Measurements from ENCODE around the gene OR13J1. TPM values are rescaled to one million over a fixed set of nuclear protein-coding genes. Genes with fewer than 3 reads are reported as not detected.

The OR13J1 gene
- total RNA-seq, 4 donors from 2014 or later = 0.64 TPM; not detected in 3

DNA sequence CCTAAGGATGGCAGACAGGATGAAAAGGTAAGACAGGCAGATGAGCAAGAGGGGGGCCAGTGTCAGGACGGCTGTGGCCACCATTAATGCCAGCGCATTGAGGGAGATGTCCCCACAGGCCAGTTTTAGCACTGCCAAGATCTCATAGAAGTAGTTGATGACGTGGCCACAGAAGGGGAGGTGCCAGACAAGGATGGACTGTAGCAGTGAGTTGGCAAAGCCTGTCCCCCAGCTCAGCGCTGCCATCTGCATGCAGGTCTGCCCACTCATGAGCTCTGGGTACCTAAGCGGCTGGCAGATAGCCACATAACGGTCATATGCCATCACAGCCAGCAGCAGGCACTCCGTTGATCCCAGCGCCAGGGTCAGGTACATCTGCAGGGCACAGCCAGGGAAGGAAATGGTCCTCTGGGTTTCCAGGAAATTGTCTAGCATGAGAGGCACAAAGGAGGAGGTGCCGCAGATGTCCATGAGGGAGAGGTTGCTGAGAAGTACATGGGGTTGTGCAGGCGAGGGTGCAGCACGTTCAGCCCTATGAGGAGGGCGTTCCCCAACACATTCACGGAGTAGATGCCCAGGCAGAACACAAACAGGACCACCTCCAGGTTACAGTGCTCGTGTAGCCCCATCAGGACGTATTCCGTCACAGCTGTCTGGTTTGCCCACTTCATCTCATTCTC lies 10.8 kb downstream of the OR13J1 start:
- WGBS, 2 donors (ENCODE audit: low coverage in 1 of 2) = 59% methylated on average over 16 of the region's 16 CpGs; no CpG with 5 or more reads in 1 of the 2 donors
- Histone ChIP-seq H3K36me3 (no peaks in the 10 kb centered on the region), H3K9me3 (no peaks in the 10 kb centered on the region), H3K27me3 (peaks cover 22% of the 10 kb centered on the region), H3K4me3 (no peak overlapping the region), H3K27ac (no peak overlapping the region), H3K4me1 (no peaks in the 10 kb centered on the region)
- TF ChIP-seq POLR2A (IDR thresholded peaks at IDR 0.05) = no peak
- TF ChIP-seq EP300 (IDR thresholded peaks at IDR 0.05; ENCODE audit: low read depth) = no peak
- TF ChIP-seq, protein P1, sequence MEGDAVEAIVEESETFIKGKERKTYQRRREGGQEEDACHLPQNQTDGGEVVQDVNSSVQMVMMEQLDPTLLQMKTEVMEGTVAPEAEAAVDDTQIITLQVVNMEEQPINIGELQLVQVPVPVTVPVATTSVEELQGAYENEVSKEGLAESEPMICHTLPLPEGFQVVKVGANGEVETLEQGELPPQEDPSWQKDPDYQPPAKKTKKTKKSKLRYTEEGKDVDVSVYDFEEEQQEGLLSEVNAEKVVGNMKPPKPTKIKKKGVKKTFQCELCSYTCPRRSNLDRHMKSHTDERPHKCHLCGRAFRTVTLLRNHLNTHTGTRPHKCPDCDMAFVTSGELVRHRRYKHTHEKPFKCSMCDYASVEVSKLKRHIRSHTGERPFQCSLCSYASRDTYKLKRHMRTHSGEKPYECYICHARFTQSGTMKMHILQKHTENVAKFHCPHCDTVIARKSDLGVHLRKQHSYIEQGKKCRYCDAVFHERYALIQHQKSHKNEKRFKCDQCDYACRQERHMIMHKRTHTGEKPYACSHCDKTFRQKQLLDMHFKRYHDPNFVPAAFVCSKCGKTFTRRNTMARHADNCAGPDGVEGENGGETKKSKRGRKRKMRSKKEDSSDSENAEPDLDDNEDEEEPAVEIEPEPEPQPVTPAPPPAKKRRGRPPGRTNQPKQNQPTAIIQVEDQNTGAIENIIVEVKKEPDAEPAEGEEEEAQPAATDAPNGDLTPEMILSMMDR (IDR thresholded peaks at IDR 0.05) = no peak
- TF ChIP-seq POLR2AphosphoS5 (IDR thresholded peaks at IDR 0.05) = no peak
- in situ Hi-C loops (cut with MboI; ENCODE audit: low pct_ligation_motif_present in 1 of 4, low pct_unique_long_range_greater_than_20kb in 1 of 4, low sequenced_read_pairs in 3 of 4) (no loop called here), intact Hi-C loops (cut with DNase I; ENCODE audit: low total_unique reads) (no loop called here)
- DNase-seq = no peak

DNA sequence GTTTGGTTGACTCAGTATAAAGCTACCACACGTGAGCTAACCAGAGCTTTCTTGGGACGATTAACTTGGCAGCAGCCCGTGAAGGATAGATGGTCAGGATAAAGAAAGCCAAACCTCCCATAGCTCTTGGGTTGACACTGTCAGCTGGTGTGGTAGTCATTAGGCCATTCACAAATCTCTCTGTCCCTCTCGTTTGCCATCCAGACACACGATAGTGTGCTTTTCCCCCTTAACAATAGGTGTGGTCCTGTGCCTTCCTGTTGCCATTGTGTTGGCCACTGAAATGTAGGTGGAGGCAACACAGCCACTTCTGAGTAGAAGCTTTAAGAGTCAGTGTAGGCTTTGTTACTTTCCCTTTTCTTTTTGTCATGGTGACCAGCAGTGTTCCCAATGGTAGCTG lies 11.7 kb downstream of the OR13J1 start:
- intact Hi-C loops (cut with DNase I; ENCODE audit: low total_unique reads) = no loop called here

DNA sequence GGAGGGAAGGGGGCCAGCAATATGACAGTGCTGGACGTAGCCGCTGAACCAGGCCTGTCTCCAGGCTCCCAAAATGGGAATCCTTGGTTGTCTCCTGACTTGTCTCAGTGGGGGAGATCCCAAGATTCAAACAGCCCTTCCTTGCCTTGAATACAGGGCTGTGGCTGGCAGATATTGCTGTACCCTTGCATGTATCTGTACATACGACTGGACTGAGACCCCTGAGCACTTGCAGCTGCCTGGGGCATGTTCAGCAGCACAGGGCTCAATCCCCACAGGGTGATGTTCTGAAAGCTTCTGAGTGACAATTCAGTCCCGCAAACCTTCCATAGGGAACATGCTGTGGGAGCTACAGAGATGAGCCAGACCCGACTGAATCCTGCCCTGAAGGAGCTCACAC lies 13.3 kb downstream of the OR13J1 start:
- Histone ChIP-seq H3K27me3 (peaks cover 11% of the 10 kb centered on the region), H3K36me3 (no peaks in the 10 kb centered on the region), H3K27ac (no peak overlapping the region), H3K4me3 (no peak overlapping the region), H3K4me1 (no peaks in the 10 kb centered on the region), H3K9me3 (no peaks in the 10 kb centered on the region)
- TF ChIP-seq POLR2AphosphoS5 (IDR thresholded peaks at IDR 0.05) (no peak), POLR2A (IDR thresholded peaks at IDR 0.05) (no peak), EP300 (IDR thresholded peaks at IDR 0.05; ENCODE audit: low read depth) (no peak)
- TF ChIP-seq, protein P1 (IDR thresholded peaks at IDR 0.05) = no peak
- in situ Hi-C loops (cut with MboI; ENCODE audit: low pct_ligation_motif_present in 1 of 4, low pct_unique_long_range_greater_than_20kb in 1 of 4, low sequenced_read_pairs in 3 of 4) = no loop called here
- no peak for DNase-seq
- intact Hi-C loops (cut with DNase I; ENCODE audit: low total_unique reads) = no loop called here
- WGBS, 2 donors (ENCODE audit: low coverage in 1 of 2) = 83% methylated on average over 5 of the region's 5 CpGs; no CpG with 5 or more reads in 1 of the 2 donors

More for the DNA sequence above, 11.7 kb downstream of the OR13J1 start:
- in situ Hi-C loops (cut with MboI; ENCODE audit: low pct_ligation_motif_present in 1 of 4, low pct_unique_long_range_greater_than_20kb in 1 of 4, low sequenced_read_pairs in 3 of 4) = no loop called here
- no peaks in the 10 kb centered on the region for H3K4me1 ChIP-seq
- no peak overlapping the region for H3K27ac ChIP-seq
- TF ChIP-seq POLR2AphosphoS5 (IDR thresholded peaks at IDR 0.05) (no peak), EP300 (IDR thresholded peaks at IDR 0.05; ENCODE audit: low read depth) (no peak), POLR2A (IDR thresholded peaks at IDR 0.05) (no peak)
- TF ChIP-seq, protein P1 (IDR thresholded peaks at IDR 0.05) = no peak
- no peak overlapping the region for H3K4me3 ChIP-seq
- no peaks in the 10 kb centered on the region for H3K36me3 ChIP-seq
- WGBS, 2 donors (ENCODE audit: low coverage in 1 of 2) = 60 to 73% methylated on average over 3 to 5 of the region's 5 CpGs
- peaks cover 22% of the 10 kb centered on the region for H3K27me3 ChIP-seq
- H3K9me3 ChIP-seq = no peaks in the 10 kb centered on the region
- no peak for DNase-seq

DNA sequence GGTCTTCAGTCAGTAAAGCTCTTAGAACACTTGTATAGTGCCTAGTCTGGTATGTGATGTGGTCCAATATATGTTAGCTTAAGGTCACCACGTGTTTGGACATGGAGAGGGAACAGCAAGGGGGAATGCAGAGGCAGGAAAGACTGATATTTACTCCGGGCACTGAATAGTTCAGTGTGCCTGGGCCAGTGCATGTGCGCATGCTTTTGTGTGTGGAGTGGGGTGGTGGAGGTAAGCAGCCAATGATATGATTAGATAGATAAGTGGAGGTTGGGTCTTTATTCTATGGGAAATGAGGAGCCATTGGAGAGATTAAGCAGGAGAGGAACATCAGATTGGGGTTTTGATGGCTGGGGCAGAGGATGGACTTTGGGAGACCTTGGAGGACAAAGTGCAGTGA lies 14.0 kb downstream of the OR13J1 start:
- no peak for DNase-seq
- 75 to 84% methylated on average over 3 of the region's 3 CpGs for WGBS, 2 donors (ENCODE audit: low coverage in 1 of 2)
- Histone ChIP-seq H3K27ac (no peak overlapping the region), H3K9me3 (no peaks in the 10 kb centered on the region), H3K4me3 (no peak overlapping the region), H3K36me3 (no peaks in the 10 kb centered on the region), H3K4me1 (no peaks in the 10 kb centered on the region), H3K27me3 (peaks cover 6% of the 10 kb centered on the region)
- intact Hi-C loops (cut with DNase I; ENCODE audit: low total_unique reads) (no loop called here), in situ Hi-C loops (cut with MboI; ENCODE audit: low pct_ligation_motif_present in 1 of 4, low pct_unique_long_range_greater_than_20kb in 1 of 4, low sequenced_read_pairs in 3 of 4) (no loop called here)
- no peak for TF ChIP-seq EP300 (IDR thresholded peaks at IDR 0.05; ENCODE audit: low read depth)
- no peak for TF ChIP-seq POLR2A (IDR thresholded peaks at IDR 0.05)
- TF ChIP-seq, protein P1 (IDR thresholded peaks at IDR 0.05) = no peak
- no peak for TF ChIP-seq POLR2AphosphoS5 (IDR thresholded peaks at IDR 0.05)
